ENCODE measurements around the gene NIM1K.

Gene NIM1K

DNA sequence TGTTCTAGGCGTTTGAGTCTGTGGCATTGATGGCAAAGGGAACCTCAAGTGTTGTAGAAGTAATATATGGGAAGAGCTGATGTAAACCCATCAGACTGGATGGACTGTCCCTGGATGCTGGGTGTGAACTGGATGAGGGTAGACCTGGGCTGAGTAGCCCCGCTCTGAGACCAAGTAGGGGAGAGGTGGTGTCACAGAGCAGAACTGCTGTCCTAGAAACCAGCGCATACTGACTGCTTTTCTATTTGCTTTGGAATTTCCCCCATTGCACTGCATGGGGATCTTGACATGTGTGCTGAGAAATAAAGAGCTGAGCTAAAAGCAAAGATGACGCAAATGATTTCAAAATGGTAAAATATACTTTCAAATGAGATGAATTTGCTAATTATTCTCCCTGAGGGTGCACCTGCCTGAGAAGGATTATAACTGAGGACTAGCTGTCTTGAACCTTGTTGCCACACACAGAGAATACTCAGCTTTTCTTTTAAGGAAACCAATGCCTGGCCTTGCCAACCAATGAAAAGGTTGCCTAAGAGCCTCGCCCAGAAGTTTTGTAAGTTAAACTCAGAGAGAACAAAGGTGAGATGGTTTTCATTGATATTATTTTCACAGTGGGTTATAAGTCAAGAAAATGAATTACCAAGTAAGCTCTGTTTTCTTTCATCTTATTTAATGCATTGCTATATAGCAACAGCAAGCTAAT lies 44.8 kb downstream of the NIM1K start:
- no peak for TF ChIP-seq CTCF (IDR thresholded peaks at IDR 0.05)
- Histone ChIP-seq H3K36me3 (no peaks in the 10 kb centered on the region), H3K4me1 (no peaks in the 10 kb centered on the region)

GRCh38 chr5:43242196-43242595 lies 50.2 kb downstream of the NIM1K start:
- no peak for TF ChIP-seq CTCF (IDR thresholded peaks at IDR 0.05)
- Histone ChIP-seq H3K27me3 (no peaks in the 10 kb centered on the region), H3K36me3 (no peaks in the 10 kb centered on the region), H3K27ac (no peak overlapping the region), H3K4me3 (no peak overlapping the region), H3K9me3 (no peaks in the 10 kb centered on the region), H3K4me1 (no peaks in the 10 kb centered on the region)
- intact Hi-C loops (cut with DNase I; ENCODE audit: low total_unique reads) = no loop called here
- DNase-seq = no peak

More for the DNA sequence above, 44.8 kb downstream of the NIM1K start:
- no peak overlapping the region for H3K27ac ChIP-seq
- no peaks in the 10 kb centered on the region for H3K27me3 ChIP-seq
- H3K4me3 ChIP-seq = no peak overlapping the region
- H3K9me3 ChIP-seq = no peaks in the 10 kb centered on the region
- no peak for DNase-seq
- intact Hi-C loops (cut with DNase I; ENCODE audit: low total_unique reads) = no loop called here

- Histone ChIP-seq H3K4me1 (no peaks in the 10 kb centered on the region), H3K9me3 (no peaks in the 10 kb centered on the region), H3K27me3 (no peaks in the 10 kb centered on the region), H3K27ac (no peak overlapping the region), H3K4me3 (no peak overlapping the region), H3K36me3 (no peaks in the 10 kb centered on the region)
- intact Hi-C loops (cut with DNase I; ENCODE audit: low total_unique reads) = no loop called here
- no peak for DNase-seq
- TF ChIP-seq CTCF (IDR thresholded peaks at IDR 0.05) = no peak
Measured at GRCh38 chr5:43243270-43243669, 51.2 kb downstream of the NIM1K start.

GRCh38 chr5:43244823-43245565 lies 53.0 kb downstream of the NIM1K start:
- H3K4me1 ChIP-seq = no peaks in the 10 kb centered on the region
- H3K9me3 ChIP-seq = no peaks in the 10 kb centered on the region
- H3K27ac ChIP-seq = no peak overlapping the region
- no peak for DNase-seq
- H3K27me3 ChIP-seq = no peaks in the 10 kb centered on the region
- no peak overlapping the region for H3K4me3 ChIP-seq
- no peak for TF ChIP-seq CTCF (IDR thresholded peaks at IDR 0.05)
- intact Hi-C loops (cut with DNase I; ENCODE audit: low total_unique reads) = no loop called here
- H3K36me3 ChIP-seq = no peaks in the 10 kb centered on the region

- no peak overlapping the region for H3K27ac ChIP-seq
- H3K4me1 ChIP-seq = no peaks in the 10 kb centered on the region
- no peak for DNase-seq
- H3K36me3 ChIP-seq = no peaks in the 10 kb centered on the region
- no peak for TF ChIP-seq CTCF (IDR thresholded peaks at IDR 0.05)
- no peaks in the 10 kb centered on the region for H3K9me3 ChIP-seq
- no peak overlapping the region for H3K4me3 ChIP-seq
- intact Hi-C loops (cut with DNase I; ENCODE audit: low total_unique reads) = no loop called here
- H3K27me3 ChIP-seq = no peaks in the 10 kb centered on the region
Measured at GRCh38 chr5:43245724-43246385, 53.8 kb downstream of the NIM1K start.
